ENCODE measurements around the gene PPP6R2.

GRCh38 chr22:50465066-50465930 lies 122.2 kb downstream of the PPP6R2 start:
- TF ChIP-seq, protein P1, sequence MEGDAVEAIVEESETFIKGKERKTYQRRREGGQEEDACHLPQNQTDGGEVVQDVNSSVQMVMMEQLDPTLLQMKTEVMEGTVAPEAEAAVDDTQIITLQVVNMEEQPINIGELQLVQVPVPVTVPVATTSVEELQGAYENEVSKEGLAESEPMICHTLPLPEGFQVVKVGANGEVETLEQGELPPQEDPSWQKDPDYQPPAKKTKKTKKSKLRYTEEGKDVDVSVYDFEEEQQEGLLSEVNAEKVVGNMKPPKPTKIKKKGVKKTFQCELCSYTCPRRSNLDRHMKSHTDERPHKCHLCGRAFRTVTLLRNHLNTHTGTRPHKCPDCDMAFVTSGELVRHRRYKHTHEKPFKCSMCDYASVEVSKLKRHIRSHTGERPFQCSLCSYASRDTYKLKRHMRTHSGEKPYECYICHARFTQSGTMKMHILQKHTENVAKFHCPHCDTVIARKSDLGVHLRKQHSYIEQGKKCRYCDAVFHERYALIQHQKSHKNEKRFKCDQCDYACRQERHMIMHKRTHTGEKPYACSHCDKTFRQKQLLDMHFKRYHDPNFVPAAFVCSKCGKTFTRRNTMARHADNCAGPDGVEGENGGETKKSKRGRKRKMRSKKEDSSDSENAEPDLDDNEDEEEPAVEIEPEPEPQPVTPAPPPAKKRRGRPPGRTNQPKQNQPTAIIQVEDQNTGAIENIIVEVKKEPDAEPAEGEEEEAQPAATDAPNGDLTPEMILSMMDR (IDR thresholded peaks at IDR 0.05) = no peak
- TF ChIP-seq EZH2 (IDR thresholded peaks at IDR 0.05) (no peak), EZH2phosphoT487 (IDR thresholded peaks at IDR 0.05) (no peak)
